Lung (tissue), 12 donors: ENCODE results near the gene PRIMPOL. TPM values are rescaled to one million over a fixed set of nuclear protein-coding genes. Genes with fewer than 3 reads are reported as not detected.
"Not testable (repeated sequence)": the region's sequence is repeated elsewhere in the genome, so short reads cannot be mapped to it uniquely, and the experiment has no call there.

ENCODE experiments used
- ATAC-seq: fragments of 200-7000 bp; cut with Tn5 transposase; one replicate; pipeline ENCODE4 v1.9.1; 2020; ENCODE audit warnings: moderate number of reproducible peaks; ENCODE audit not compliant: insufficient read depth, low FRiP score
- DNase-seq, 3 donors: peaks; one replicate each; pipeline ENCODE4 v3.0.0-alpha.2; 2013 to 2017
- H3K27ac ChIP-seq, 2 donors: one replicate each; pipeline ENCODE4 v1.5.1; 2013; ENCODE audit warnings: mild to moderate bottlenecking in 2 of 2, moderate library complexity in 2 of 2, control low read depth in 1 of 2, inconsistent platforms in 1 of 2, low read depth in 1 of 2, low read length in 1 of 2
- H3K27me3 ChIP-seq, 3 donors: one replicate each; pipeline ENCODE4 v1.5.1; 2013; ENCODE audit warnings: low read length in 2 of 3; ENCODE audit not compliant: control insufficient read depth in 3 of 3, insufficient read depth in 3 of 3
- H3K36me3 ChIP-seq, 4 donors: one replicate each; pipeline ENCODE4 v1.5.1; 2013; ENCODE audit warnings: low read length in 4 of 4, mild to moderate bottlenecking in 1 of 4, moderate library complexity in 1 of 4; ENCODE audit not compliant: control insufficient read depth in 4 of 4, insufficient read depth in 4 of 4
- H3K4me1 ChIP-seq, 5 donors: one replicate each; pipeline ENCODE4 v1.5.1; 2013; ENCODE audit warnings: low read length in 5 of 5, mild to moderate bottlenecking in 2 of 5, moderate library complexity in 1 of 5; ENCODE audit not compliant: control insufficient read depth in 5 of 5, insufficient read depth in 5 of 5
- H3K4me3 ChIP-seq: one replicate; pipeline ENCODE4 v1.5.1; 2013; ENCODE audit warnings: mild to moderate bottlenecking, control low read depth, moderate library complexity
- H3K9ac ChIP-seq, 2 donors: one replicate each; pipeline ENCODE4 v1.5.1; 2013; ENCODE audit warnings: low read length in 2 of 2, control low read depth in 1 of 2; ENCODE audit not compliant: insufficient read depth in 1 of 2
- H3K9me3 ChIP-seq, 4 donors: one replicate each; pipeline ENCODE4 v1.5.1; 2013; ENCODE audit warnings: low read length in 3 of 4, mild to moderate bottlenecking in 1 of 4, moderate library complexity in 1 of 4; ENCODE audit not compliant: control insufficient read depth in 4 of 4, insufficient read depth in 3 of 4
- CTCF ChIP-seq: IDR thresholded peaks from 2 replicates; pipeline ENCODE4 v1.5.1; 2012; ENCODE audit warnings: mild to moderate bottlenecking; ENCODE audit errors: control extremely low read depth, extremely low read depth
- WGBS, 2 donors: extraction: QIAGEN DNeasy Blood & Tissue Kit; methylation state at CpG; one replicate each; pipeline ENCODE4 v1.1.7; 2013; 5-methylcytosine and 5-hydroxymethylcytosine counted together
- polyA plus RNA-seq, 2 donors: library from polyadenylated mRNA; stranded (reverse); fragments of 200-250 nt; gene quantifications; one replicate each; pipeline ENCODE4 v1.2.1, GENCODE V29; 2013
- total RNA-seq, 2 donors: library from RNA; depleted of rRNA in 1 of 2; stranded (reverse); fragments of >200 nt in 1 of 2; gene quantifications; one replicate each; pipeline ENCODE4 v1.2.1, GENCODE V29; 2014 to 2021
- donor health status: control.
- donor health status: control.
- donor health status: Bipolar disorder and iron deficiency.
- donor health status: healthy.
- donor health status: DM: yes; HTN: yes; CAD: no.

The PRIMPOL gene
- total and polyA plus RNA-seq, 4 donors = 7.3 to 43.4 (median 19.4) TPM

GRCh38 chr4:184657144-184657543 lies 7.6 kb downstream of the PRIMPOL start:
- ATAC-seq = no peak

GRCh38 chr4:184657820-184658219 lies 8.3 kb downstream of the PRIMPOL start:
- H3K9me3 ChIP-seq, H3K27ac ChIP-seq, H3K4me1 ChIP-seq, H3K4me3 ChIP-seq, H3K27me3 ChIP-seq, ATAC-seq, DNase-seq, H3K9ac ChIP-seq: not testable (repeated sequence)
- 98 to 99% methylated on average over 9 of the region's 9 CpGs for WGBS, 2 donors
- peaks cover 2 to 22% (median 10%) of the 10 kb centered on the region in 4 donors for H3K36me3 ChIP-seq

More at GRCh38 chr4:184657144-184657543, 7.6 kb downstream of the PRIMPOL start:
- Histone ChIP-seq H3K27ac (no peak overlapping the region), H3K4me1 (no peaks in the 10 kb centered on the region), H3K4me3 (no peak overlapping the region), H3K27me3 (no peaks in the 10 kb centered on the region), H3K36me3 (peaks cover 2 to 22% (median 10%) of the 10 kb centered on the region in 4 donors), H3K9me3 (no peaks in the 10 kb centered on the region), H3K9ac (no peak overlapping the region)
- 53 to 74% methylated on average over 3 of the region's 3 CpGs for WGBS, 2 donors
- TF ChIP-seq CTCF = no peak
- no peak for DNase-seq

- no peak overlapping the region for H3K4me3 ChIP-seq
- H3K4me1 ChIP-seq = peaks cover 0 to 2% (median 0%) of the 10 kb centered on the region in 5 donors
- peaks cover 2 to 24% (median 11%) of the 10 kb centered on the region in 4 donors for H3K36me3 ChIP-seq
Observed at GRCh38 chr4:184660978-184661377, 11.4 kb downstream of the PRIMPOL start.

GRCh38 chr4:184662236-184662635 lies 12.7 kb downstream of the PRIMPOL start:
- Histone ChIP-seq H3K27me3 (no peaks in the 10 kb centered on the region), H3K4me3 (no peak overlapping the region), H3K36me3 (peaks cover 4 to 28% (median 11%) of the 10 kb centered on the region in 4 donors), H3K27ac (no peak overlapping the region), H3K9me3 (no peaks in the 10 kb centered on the region), H3K9ac (no peak overlapping the region), H3K4me1 (peaks cover 0 to 2% (median 0%) of the 10 kb centered on the region in 5 donors)
- no peak for TF ChIP-seq CTCF
- no peak for DNase-seq
- 43 to 71% methylated on average over 1 of the region's 1 CpG for WGBS, 2 donors
- no peak for ATAC-seq

More at GRCh38 chr4:184660978-184661377, 11.4 kb downstream of the PRIMPOL start:
- TF ChIP-seq CTCF = no peak
- H3K27me3 ChIP-seq = no peaks in the 10 kb centered on the region
- no peak for ATAC-seq
- DNase-seq = no peak
- H3K9me3 ChIP-seq = no peaks in the 10 kb centered on the region
- H3K27ac ChIP-seq = no peak overlapping the region
- no peak overlapping the region for H3K9ac ChIP-seq
